GM11168 (cell line): ENCODE results near the gene P4HA2.

Source experiments
- in situ Hi-C: fragments of 300-500 bp; cut with MboI; formaldehyde crosslinking; loops from one replicate; pipeline ENCODE4 v1.12.0; 2022; ENCODE audit warnings: low sequenced_read_pairs; ENCODE audit not compliant: unreplicated experiment

Gene P4HA2

DNA sequence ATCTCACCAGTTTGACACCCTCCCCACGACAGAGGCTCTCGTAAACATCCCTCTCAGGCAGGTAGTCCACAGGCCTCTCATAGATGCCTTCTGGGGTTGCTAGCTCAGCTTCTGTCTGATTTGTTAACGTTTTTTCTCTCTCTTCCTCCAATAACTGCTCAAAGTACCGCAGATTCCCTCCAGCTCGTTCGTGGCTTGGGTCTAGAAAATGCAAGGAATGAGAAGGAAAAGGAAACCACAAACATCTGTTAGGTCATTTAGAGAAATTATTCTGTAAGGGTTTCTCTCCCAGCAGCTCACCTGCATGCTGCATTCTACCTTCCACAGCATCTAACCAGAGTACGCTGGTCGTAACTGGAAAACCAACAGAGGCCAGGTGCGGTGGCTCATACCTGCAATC, 18.5 kb downstream of the P4HA2 start:
- in situ Hi-C loops, result no loop called here

GRCh38 chr5:132207778-132208177, 19.9 kb downstream of the P4HA2 start:
- in situ Hi-C loops, result no loop called here

DNA sequence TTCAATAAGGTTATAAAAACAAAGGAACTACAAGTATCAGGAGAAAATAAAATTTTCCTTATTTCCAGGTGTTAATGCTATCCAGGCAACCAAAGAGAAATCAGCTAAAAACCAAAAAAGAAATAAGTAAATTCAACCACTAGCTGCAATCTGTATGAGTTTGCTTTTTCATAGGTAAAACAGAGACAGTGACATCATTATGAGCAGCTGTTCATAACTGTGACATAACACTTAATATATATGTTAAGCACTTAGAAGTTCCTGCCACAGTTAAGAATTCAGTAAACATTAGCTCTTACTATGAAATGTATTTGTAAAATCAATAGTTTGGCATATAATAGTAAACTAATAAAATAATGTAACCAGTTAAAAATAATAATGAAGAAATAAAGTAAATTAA, 20.9 kb downstream of the P4HA2 start:
- in situ Hi-C loops, result no loop called here

GRCh38 chr5:132205385-132206125, 22.1 kb downstream of the P4HA2 start:
- in situ Hi-C loops, result no loop called here

GRCh38 chr5:132204371-132205135, 23.1 kb downstream of the P4HA2 start:
- in situ Hi-C loops, result no loop called here

DNA sequence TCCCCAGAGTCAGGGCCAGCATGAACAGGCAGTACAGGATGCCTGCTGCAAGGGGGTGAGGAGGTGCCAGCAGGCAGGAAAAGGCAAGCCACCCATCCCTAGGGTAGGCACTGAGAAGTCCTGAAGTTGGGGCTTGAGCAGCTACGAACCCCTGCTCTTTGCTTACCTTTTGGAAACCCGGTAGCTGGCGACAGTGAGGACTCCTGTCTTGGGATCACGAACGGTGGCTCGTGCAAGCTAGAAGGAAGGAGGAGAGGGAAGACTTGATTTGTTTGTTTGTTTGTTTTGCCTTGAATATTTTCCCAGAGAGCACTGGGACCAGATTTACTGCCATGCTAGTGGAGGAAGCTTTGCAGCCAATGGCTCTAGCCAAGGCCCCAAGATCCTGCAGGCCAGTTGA, 23.7 kb downstream of the P4HA2 start:
- in situ Hi-C loops, result no loop called here

DNA sequence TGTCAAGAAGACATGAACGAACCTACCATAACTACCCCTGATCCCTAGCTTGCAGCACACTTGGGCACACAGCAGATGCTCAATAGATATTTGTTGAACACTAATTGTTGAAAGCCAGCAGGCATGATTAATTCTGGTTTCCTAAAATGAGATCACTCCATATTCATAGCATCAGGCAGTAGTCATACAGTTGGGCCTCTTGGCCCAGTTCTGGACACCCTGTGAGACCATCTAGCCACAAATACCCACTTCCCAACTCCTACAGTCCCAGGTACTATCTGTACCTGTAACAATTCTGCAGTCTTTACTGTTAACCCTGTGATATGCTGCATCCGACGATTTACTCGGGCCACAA, 24.2 kb downstream of the P4HA2 start:
- in situ Hi-C loops, result no loop called here

DNA sequence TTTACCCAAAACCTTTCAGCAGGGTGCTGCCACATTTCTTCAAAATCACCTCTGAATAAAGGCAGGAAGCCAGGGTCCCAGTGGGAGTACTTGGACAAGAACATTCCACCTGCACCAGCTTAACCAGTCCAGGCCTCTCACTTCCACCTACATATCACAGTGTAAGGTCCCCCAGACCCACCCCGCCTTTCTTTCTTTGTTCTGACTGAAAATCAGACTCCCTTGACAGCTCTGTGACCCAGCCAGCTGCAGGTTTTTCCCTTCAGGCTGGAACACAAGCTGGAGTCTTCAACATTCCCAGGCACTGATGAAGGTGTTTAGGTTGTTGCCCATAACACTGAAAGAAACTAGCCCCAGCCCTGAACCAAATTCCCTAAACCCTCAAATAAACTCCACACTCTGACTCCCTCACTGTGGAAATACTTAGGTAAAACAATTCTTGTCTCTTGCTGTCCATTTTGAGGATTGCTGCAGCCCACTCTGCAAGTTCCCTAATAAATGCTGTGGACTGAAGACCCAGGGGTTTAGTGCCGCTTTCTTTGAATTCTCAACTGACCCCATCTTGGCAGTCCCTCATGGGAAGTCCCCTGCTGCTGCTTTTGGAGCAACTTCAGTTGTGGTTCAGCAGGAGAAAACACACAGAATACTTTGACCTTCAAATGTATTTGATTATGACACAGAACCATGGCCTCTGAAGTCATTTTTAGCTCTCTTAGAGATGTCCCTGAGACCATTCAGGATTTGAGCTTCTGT, 24.8 kb downstream of the P4HA2 start:
- in situ Hi-C loops, result no loop called here

- in situ Hi-C loops, result no loop called here
Measured at GRCh38 chr5:132199116-132199680, 28.5 kb downstream of the P4HA2 start.

DNA sequence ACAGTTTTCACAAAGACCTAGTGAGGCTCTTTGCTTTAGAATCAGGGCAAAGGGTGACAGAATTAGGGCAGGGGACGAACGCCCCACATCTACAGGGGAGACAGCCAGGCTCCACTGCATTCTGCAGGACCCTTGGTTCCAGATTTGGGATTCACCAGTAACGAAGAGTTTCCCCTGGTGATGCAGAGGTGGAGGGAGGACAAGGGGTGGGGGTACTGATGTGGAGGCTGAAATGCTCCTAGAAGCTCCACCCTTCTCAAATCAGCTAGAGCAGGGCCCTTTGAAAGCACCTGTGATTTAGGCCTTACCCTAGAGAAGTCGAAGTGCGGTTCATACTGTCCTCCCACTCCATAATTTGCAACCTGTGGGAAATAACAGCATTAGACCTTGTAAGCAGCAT, 29.1 kb downstream of the P4HA2 start:
- in situ Hi-C loops, result no loop called here

DNA sequence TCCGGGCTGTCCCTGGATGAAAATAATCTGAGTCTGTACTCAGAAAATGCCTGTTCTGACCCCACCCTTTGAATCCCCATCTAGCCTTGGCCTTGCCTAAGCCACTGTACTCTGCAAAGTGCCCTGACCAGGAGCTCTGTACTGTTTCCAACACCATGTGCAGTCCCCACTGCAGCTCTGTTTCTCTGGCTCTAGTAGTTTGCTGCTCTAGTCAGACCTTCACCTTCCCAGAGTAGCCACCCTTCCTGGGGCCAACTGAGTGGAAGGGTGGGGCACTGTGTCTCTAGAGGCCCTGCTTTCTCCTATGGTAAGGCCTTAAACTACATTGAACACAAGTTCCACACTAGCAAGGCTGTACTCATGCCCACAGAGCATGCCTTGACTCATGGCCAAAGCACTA, 31.9 kb downstream of the P4HA2 start:
- in situ Hi-C loops, result no loop called here

DNA sequence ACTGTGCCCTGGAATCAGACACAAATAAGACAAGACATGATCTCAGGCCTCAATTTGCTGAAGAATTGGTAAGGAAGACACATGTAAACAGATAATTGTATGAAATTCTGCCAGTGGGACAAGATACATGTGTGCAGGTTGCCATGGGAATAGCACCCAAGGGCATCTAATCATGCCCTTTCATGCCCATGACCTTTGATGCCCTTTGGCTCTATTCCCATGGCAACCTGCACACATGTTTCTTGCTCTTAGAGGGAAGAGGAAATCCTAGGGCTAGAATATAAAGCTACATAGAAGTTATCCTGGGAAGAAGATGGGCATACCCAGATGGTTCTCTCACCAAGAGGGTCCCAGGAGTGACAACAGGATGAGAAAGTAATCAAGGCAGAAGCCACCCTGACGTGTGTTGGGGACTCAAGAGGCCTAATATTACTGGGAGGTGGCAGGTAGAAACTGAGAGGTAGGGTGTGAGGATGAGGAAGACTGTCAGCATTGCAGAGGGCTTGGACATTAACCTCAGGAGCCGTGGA, 34.4 kb downstream of the P4HA2 start:
- in situ Hi-C loops, result no loop called here

DNA sequence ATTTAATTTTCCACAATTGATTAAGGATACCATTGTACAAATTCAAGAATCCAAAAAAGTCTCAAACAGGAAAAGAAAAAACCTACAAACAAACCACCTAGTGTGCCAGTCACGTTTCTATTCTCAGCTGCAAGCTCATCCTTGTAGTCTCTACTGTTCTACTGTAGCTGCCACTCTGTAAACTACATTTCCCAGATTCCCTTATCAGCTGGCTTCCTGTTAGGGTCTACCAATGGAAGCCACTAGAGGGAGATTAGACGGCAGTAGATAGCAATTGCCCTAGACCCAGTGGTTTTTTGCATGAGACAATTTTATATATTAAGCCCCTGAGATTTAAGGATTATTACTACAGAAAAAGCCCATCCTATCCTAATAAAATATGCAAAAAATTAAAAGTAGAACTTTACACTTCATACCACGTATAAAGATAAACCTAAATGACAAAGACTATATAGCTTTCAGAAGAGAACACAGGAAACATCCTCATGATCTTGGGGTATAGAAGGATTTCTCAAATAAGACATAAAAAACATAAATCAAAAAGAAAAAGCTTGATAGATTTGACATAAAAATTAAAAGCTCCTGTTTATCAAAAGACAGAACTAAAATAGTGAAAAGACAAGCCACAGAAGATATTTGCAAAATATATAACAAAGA, 37.4 kb downstream of the P4HA2 start:
- in situ Hi-C loops, result no loop called here

GRCh38 chr5:132184588-132184987, 43.1 kb downstream of the P4HA2 start:
- in situ Hi-C loops, result no loop called here

GRCh38 chr5:132183723-132184122, 43.9 kb downstream of the P4HA2 start:
- in situ Hi-C loops, result no loop called here

GRCh38 chr5:132182359-132183040, 45.2 kb downstream of the P4HA2 start:
- in situ Hi-C loops, result no loop called here

GRCh38 chr5:132181011-132181629, 46.5 kb downstream of the P4HA2 start:
- in situ Hi-C loops, result no loop called here

GRCh38 chr5:132180134-132180745, 47.4 kb downstream of the P4HA2 start:
- in situ Hi-C loops, result no loop called here

DNA sequence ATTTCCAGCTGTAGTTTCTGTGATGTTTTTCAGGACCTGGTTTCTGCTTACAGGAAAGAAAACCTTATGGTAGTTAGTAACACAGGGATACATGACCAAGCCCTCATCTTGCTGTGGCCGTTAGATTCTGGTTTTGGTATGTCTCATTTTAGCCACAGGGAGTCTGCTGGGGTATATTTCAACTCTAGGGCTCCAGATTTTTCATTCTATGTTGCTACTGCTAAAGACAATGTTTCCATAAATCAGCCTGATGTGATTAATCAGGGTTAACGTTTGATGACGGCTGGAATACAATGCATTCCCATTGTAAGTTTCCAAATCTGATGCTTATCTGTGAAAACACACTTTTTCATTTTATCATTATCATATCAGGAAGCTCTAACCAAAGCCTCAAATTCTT, 48.2 kb downstream of the P4HA2 start:
- in situ Hi-C loops, result no loop called here
